SK-N-MC (cell line): Measurements from ENCODE around the gene TRIM25.

Source experiments
- DNase-seq: peaks from one replicate; pipeline ENCODE4 v3.0.0-alpha.2; 2011; ENCODE audit warnings: low read depth, low spot score
- H3K27ac ChIP-seq: fragments of 200-600 bp; sonication (generic); 2 replicates; pipeline ENCODE4 v1.5.1; 2016; ENCODE audit warnings: mixed run types
- H3K36me3 ChIP-seq: fragments of 200-600 bp; sonication (generic); 2 replicates; pipeline ENCODE4 v1.6.1; 2017; ENCODE audit warnings: antibody characterized with exemption, low read length, mixed read lengths; ENCODE audit not compliant: insufficient read depth
- H3K4me3 ChIP-seq: fragments of 200-600 bp; sonication (generic); 2 replicates; pipeline ENCODE4 v1.5.1; 2016
- H3K9ac ChIP-seq: fragments of 200-600 bp; sonication (generic); 2 replicates; pipeline ENCODE4 v1.8.0; 2017; ENCODE audit warnings: mixed run types, mixed read lengths; ENCODE audit not compliant: insufficient read length
- H3K9me3 ChIP-seq: fragments of 200-600 bp; sonication (generic); 2 replicates; pipeline ENCODE4 v1.6.1; 2017; ENCODE audit warnings: low read depth, mild to moderate bottlenecking, antibody characterized with exemption, low read length, moderate library complexity, mixed read lengths
- EZH2 ChIP-seq: fragments of 200-600 bp; sonication (generic); IDR thresholded peaks from one replicate; pipeline ENCODE4 v1.6.1; 2017; ENCODE audit warnings: antibody characterized with exemption
- FOXP2 ChIP-seq: optimal IDR thresholded peaks from 2 replicates; pipeline ENCODE3; 2011; ENCODE audit warnings: mild to moderate bottlenecking, moderate library complexity; ENCODE audit not compliant: insufficient read depth; ENCODE audit errors: extremely low read length, control extremely low read depth
- POLR2AphosphoS5 ChIP-seq: IDR thresholded peaks from 2 replicates; pipeline ENCODE4 v1.6.1; 2012; ENCODE audit warnings: mild to moderate bottlenecking, low read depth, low read length, borderline replicate concordance

TRIM25 gene

DNA sequence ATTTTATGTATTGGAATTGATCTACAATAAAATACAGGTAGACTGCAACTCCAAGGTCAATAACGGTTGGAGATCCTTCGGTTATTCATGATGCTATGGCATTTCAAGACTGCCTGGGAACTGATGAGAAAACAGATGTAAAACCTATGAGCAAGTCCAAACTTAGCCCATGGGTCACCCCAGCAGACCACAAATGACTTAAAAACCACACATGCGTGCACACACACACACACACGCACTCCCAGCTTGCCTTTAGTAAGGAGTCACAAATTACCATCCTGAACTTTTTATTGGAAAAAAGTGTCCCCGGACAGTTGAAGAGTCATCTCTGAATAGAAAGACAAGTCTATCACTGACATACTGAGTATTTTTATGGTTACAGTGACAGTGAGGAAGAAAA, 26.7 kb downstream of the TRIM25 start:
- Histone ChIP-seq H3K4me3 (no peak overlapping the region), H3K27ac (no peak overlapping the region), H3K9me3 (no peaks in the 10 kb centered on the region), H3K9ac (no peak overlapping the region), H3K36me3 (peaks cover 14% of the 10 kb centered on the region; the same call in 1 of the 2 replicates)
- no peak for DNase-seq
- TF ChIP-seq FOXP2 (no peak), POLR2AphosphoS5 (no peak)

DNA sequence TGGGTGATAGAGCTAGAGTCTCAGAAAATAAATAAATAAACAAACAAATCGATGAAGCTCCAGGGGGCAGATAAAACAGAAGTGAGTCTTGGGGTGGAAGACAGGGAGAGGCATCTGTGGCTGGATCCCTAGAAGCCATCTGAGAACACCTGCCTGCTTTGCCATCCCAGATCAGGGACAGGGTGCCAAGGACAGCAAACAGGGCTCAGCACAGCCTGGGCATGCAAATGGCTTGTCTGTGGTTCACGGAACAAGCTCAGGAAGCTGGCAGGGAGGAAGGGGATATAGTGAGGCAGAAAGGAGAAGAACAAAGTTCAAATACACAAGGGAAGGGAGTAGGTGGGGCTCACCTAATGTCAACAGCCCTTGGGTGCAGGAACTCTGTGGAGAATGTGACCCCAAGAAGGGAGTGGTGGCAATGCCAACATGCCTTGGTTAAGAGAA, 27.5 kb downstream of the TRIM25 start:
- TF ChIP-seq EZH2, result no peak
- TF ChIP-seq POLR2AphosphoS5, result no peak
- no peak for TF ChIP-seq FOXP2
- no peaks in the 10 kb centered on the region for H3K9me3 ChIP-seq
- no peak overlapping the region for H3K4me3 ChIP-seq
- peaks cover 6% of the 10 kb centered on the region; the same call in 1 of the 2 replicates for H3K36me3 ChIP-seq
- no peak overlapping the region for H3K9ac ChIP-seq
- no peak for DNase-seq
- H3K27ac ChIP-seq, result no peak overlapping the region

DNA sequence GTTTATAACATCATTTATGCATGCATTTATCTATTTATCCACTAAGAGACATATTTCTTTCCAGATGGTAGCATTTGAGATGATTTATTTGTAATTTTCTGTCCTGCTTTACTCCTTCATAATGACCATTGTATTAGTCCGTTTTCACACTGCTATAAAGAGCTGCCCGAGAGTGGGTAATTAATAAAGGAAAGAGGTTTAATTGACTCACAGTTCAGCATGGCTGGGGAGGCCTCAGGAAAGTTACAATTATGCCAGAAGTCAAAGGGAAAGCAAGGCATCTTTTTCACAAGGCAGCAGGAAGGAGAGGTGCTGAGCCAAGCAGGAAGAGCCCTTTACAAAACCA, 28.6 kb downstream of the TRIM25 start:
- H3K4me3 ChIP-seq, result no peak overlapping the region
- H3K9me3 ChIP-seq, result no peaks in the 10 kb centered on the region
- H3K27ac ChIP-seq, result no peak overlapping the region
- H3K9ac ChIP-seq, result no peak overlapping the region
- TF ChIP-seq EZH2 (no peak), FOXP2 (no peak), POLR2AphosphoS5 (no peak)
- DNase-seq, result no peak
- no peaks in the 10 kb centered on the region; the same call in 1 of the 2 replicates for H3K36me3 ChIP-seq

DNA sequence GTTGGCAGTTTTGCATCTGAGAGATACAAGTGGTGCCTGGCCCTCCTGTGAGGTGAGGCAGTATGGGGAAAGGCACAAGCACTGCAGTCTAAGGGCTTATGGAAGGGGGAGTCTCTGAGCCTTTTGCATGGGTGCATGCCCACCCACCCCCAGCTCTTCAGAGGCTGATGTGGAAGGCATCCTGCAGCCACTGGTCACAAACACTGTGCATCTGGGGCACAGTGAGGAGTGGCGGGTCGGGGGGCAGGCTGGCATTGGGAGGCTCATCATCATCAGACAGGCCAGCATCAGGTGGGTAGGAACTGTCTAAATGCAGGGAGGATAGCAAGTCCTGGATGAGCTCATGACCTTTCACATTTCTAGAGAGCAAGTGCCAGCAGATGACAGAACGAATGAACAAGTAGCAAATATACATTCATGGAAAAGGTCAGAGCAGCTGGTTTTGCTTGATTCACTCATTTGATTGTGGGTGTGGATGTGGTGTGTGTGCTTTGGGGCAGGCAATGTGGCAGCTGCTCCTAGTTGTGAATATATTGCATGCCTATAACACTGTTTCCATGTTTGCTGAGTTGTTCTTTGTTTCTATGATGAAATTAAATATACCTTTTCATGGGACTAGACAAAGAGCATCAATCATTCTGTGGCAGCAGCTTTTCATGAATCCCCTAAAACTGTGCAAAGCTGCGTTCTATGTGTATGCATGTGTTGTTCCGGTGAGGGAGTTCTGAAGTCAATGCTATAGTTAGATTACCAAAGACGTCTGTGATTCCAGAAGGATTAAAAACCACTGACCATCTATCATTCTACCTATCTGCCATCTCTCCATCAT, 29.2 kb downstream of the TRIM25 start:
- Histone ChIP-seq H3K36me3 (no peaks in the 10 kb centered on the region; the same call in 1 of the 2 replicates), H3K27ac (no peak overlapping the region), H3K4me3 (no peak overlapping the region), H3K9me3 (no peaks in the 10 kb centered on the region), H3K9ac (no peak overlapping the region)
- TF ChIP-seq FOXP2 (no peak), POLR2AphosphoS5 (no peak), EZH2 (no peak)
- no peak for DNase-seq

DNA sequence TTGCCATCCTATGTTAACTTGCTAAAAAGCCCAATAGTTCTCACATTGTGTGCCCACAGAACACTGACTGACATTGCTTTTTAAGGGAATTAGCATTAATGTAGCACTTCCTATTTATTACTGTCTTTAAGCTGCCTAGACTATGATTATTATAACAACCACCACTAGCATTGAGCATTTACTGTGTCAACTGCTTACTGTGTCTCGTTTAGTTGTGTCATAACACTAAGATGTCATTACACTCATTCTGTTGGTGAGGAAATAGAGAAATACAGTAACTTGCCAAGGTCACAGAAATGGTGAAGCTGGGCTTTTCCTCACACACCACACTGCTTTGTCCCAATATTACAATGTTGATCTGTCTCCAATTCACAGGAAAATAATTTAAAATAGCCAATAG, 30.2 kb downstream of the TRIM25 start:
- TF ChIP-seq EZH2 (no peak), FOXP2 (no peak), POLR2AphosphoS5 (no peak)
- Histone ChIP-seq H3K36me3 (no peaks in the 10 kb centered on the region; the same call in 1 of the 2 replicates), H3K4me3 (no peak overlapping the region), H3K27ac (no peak overlapping the region), H3K9me3 (no peaks in the 10 kb centered on the region), H3K9ac (no peak overlapping the region)
- no peak for DNase-seq

DNA sequence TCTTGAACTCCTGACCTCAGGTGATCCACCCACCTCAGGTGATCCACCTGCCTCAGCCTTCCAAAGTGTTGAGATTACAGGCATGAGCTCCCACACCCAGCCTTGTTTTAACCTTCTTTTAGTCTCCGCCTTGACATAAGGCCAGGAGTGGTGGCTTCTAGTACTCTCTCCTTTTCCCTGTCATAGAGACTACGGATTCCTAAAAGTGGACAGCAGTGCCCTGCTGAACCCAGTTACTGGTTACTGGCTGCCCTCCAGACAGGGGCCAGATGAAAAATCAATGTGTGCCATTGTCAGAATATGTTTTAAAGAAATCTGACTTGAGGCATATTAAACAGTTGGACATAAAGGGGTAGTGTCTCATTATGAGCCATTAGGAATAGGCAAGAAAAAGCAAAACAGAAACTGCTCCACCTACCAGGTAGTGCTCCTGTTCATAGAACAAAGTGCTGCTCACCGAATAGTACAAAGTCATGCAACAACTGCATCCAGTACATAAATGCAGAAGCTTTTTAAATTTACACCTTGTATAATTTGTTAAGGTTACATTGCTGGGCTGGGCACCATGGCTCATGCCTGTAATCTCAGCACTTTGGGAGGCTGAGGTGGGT, 32.1 kb downstream of the TRIM25 start:
- no peak for DNase-seq
- H3K9me3 ChIP-seq, result no peaks in the 10 kb centered on the region
- TF ChIP-seq FOXP2, result no peak
- TF ChIP-seq EZH2, result no peak
- TF ChIP-seq POLR2AphosphoS5, result no peak

DNA sequence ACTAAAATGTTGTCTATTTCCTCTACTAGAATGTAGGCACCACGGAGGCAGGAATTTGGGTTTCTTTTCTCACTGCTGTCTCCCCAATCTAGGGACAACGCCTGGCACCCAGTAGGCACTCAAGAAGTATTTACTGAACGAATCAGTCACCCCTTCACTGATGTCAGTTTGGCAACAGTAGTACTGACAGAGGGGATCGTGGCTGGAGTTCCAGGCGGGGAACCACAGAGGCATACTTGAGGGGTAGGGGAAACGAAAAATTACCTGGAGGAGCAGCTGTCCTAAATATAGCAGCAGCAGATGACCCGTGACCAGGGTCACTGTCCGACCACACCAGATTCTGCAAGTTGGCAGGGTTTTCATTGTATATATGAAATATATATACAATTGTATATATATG, 33.3 kb downstream of the TRIM25 start:
- Histone ChIP-seq H3K9me3 (no peaks in the 10 kb centered on the region), H3K27ac (no peak overlapping the region), H3K9ac (no peak overlapping the region), H3K4me3 (no peak overlapping the region), H3K36me3 (no peaks in the 10 kb centered on the region)
- no peak for TF ChIP-seq POLR2AphosphoS5
- TF ChIP-seq EZH2, result no peak
- TF ChIP-seq FOXP2, result no peak
- DNase-seq, result no peak

More for the DNA sequence above, 32.1 kb downstream of the TRIM25 start:
- Histone ChIP-seq H3K4me3 (no peak overlapping the region), H3K9ac (no peak overlapping the region), H3K27ac (no peak overlapping the region), H3K36me3 (no peaks in the 10 kb centered on the region; the same call in 1 of the 2 replicates)

DNA sequence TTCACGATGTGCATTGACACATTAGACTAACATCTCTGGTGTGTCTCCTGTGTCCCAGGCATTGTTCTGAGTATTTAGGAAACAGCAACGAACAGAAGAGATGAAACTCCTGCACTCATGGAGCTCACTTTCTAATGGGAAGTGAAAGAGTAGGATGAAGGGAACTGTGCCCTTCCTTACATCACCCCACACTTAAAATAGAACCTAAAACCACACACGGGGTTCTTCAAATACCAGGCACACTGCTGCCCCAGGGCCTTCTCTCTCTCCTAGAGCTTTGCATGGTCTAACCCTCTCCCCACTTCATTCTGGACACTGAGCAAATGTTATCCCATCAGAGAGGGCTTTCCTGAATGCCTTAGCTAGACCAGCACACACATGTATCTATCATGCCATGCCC, 33.7 kb downstream of the TRIM25 start:
- no peak for TF ChIP-seq POLR2AphosphoS5
- TF ChIP-seq EZH2, result no peak
- TF ChIP-seq FOXP2, result no peak
- H3K9me3 ChIP-seq, result no peaks in the 10 kb centered on the region
- DNase-seq, result no peak
- H3K4me3 ChIP-seq, result no peak overlapping the region
- no peak overlapping the region for H3K9ac ChIP-seq
- H3K36me3 ChIP-seq, result no peaks in the 10 kb centered on the region
- H3K27ac ChIP-seq, result no peak overlapping the region

DNA sequence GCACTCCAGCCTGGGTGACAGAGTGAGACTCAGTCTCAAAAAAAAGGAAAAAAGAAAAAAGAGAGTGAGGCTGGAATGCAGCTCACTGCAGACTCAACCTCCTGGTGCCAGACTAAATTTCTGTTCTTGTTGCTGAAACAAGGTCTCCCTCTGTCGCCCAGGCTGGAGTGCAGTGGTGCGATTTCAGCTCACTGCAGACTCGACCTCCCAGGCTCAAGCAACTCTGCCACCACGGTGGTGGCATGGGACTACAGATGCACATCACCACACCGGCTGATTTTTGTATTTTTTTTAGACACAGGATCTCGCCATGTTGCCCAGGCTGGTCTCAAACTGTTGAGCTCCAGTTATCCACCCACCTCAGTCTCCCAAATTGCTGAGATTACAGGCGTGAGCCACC, 34.6 kb downstream of the TRIM25 start:
- TF ChIP-seq FOXP2, result no peak
- TF ChIP-seq EZH2, result no peak
- TF ChIP-seq POLR2AphosphoS5, result no peak
- no peak for DNase-seq
- Histone ChIP-seq H3K4me3 (no peak overlapping the region), H3K9ac (no peak overlapping the region), H3K27ac (no peak overlapping the region), H3K9me3 (no peaks in the 10 kb centered on the region), H3K36me3 (no peaks in the 10 kb centered on the region)
